Measurements from ENCODE around the gene ACBD6. TPM values are rescaled to one million over a fixed set of nuclear protein-coding genes. Genes with fewer than 3 reads are reported as not detected.

The ACBD6 gene
- total RNA-seq, 2 donors from 2014 or later: 41.9 to 50.0 TPM

GRCh38 chr1:180376253-180376652 lies 126.1 kb downstream of the ACBD6 start:
- TF ChIP-seq, protein P1, sequence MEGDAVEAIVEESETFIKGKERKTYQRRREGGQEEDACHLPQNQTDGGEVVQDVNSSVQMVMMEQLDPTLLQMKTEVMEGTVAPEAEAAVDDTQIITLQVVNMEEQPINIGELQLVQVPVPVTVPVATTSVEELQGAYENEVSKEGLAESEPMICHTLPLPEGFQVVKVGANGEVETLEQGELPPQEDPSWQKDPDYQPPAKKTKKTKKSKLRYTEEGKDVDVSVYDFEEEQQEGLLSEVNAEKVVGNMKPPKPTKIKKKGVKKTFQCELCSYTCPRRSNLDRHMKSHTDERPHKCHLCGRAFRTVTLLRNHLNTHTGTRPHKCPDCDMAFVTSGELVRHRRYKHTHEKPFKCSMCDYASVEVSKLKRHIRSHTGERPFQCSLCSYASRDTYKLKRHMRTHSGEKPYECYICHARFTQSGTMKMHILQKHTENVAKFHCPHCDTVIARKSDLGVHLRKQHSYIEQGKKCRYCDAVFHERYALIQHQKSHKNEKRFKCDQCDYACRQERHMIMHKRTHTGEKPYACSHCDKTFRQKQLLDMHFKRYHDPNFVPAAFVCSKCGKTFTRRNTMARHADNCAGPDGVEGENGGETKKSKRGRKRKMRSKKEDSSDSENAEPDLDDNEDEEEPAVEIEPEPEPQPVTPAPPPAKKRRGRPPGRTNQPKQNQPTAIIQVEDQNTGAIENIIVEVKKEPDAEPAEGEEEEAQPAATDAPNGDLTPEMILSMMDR (IDR thresholded peaks at IDR 0.05): no peak
- no peak for TF ChIP-seq POLR2AphosphoS5 (IDR thresholded peaks at IDR 0.05)
- TF ChIP-seq POLR2A (IDR thresholded peaks at IDR 0.05): no peak
- intact Hi-C loops (cut with DNase I): no loop called here
- Histone ChIP-seq H3K27me3 (replicated peaks; ENCODE audit: insufficient read depth) (no peaks in the 10 kb centered on the region), H3K36me3 (no peaks in the 10 kb centered on the region), H3K27ac (no peak overlapping the region), H3K4me1 (replicated peaks) (no peaks in the 10 kb centered on the region), H3K9me3 (no peaks in the 10 kb centered on the region), H3K4me3 (no peak overlapping the region)
- DNase-seq (ENCODE audit: low spot score): no peak
- 100% methylated on average over 1 of the region's 1 CpG for WGBS

GRCh38 chr1:180372728-180373127 lies 129.6 kb downstream of the ACBD6 start:
- no peak overlapping the region for H3K4me3 ChIP-seq
- no peaks in the 10 kb centered on the region for H3K36me3 ChIP-seq
- no peak for DNase-seq (ENCODE audit: low spot score)
- TF ChIP-seq, protein P1 (IDR thresholded peaks at IDR 0.05): no peak
- TF ChIP-seq POLR2AphosphoS5 (IDR thresholded peaks at IDR 0.05) (no peak), POLR2A (IDR thresholded peaks at IDR 0.05) (no peak)
- 94% methylated on average over 4 of the region's 4 CpGs for WGBS
- no peak overlapping the region for H3K27ac ChIP-seq
- intact Hi-C loops (cut with DNase I): no loop called here
- no peaks in the 10 kb centered on the region for H3K27me3 ChIP-seq (replicated peaks; ENCODE audit: insufficient read depth)
- H3K4me1 ChIP-seq (replicated peaks): no peaks in the 10 kb centered on the region
- no peaks in the 10 kb centered on the region for H3K9me3 ChIP-seq

DNA sequence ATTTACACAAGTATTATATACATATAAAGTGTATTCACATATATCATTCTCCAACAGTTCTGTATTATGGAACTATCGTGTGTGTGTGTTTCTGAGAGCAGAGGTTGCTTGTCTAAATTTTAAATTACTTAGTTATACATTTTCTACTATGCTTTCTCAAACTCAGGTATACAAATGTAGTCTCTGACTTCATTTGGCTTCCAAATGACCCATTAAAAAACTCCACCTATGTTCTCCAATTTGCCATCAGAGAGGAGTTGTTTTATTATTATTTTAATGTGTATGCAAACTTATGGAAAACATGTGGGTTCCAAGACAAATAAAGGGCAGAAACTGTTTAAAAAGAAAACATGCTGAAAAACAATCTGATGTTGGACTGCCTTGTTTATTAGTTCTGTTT lies 131.8 kb downstream of the ACBD6 start:
- 100% methylated on average over 1 of the region's 1 CpG for WGBS
- no peak for DNase-seq (ENCODE audit: low spot score)
- no peaks in the 10 kb centered on the region for H3K27me3 ChIP-seq (replicated peaks; ENCODE audit: insufficient read depth)
- no peaks in the 10 kb centered on the region for H3K4me1 ChIP-seq (replicated peaks)
- H3K9me3 ChIP-seq: no peaks in the 10 kb centered on the region
- intact Hi-C loops (cut with DNase I): no loop called here
- H3K4me3 ChIP-seq: no peak overlapping the region
- TF ChIP-seq POLR2A (IDR thresholded peaks at IDR 0.05) (no peak), POLR2AphosphoS5 (IDR thresholded peaks at IDR 0.05) (no peak)
- TF ChIP-seq, protein P1 (IDR thresholded peaks at IDR 0.05): no peak
- no peak overlapping the region for H3K27ac ChIP-seq
- H3K36me3 ChIP-seq: no peaks in the 10 kb centered on the region

DNA sequence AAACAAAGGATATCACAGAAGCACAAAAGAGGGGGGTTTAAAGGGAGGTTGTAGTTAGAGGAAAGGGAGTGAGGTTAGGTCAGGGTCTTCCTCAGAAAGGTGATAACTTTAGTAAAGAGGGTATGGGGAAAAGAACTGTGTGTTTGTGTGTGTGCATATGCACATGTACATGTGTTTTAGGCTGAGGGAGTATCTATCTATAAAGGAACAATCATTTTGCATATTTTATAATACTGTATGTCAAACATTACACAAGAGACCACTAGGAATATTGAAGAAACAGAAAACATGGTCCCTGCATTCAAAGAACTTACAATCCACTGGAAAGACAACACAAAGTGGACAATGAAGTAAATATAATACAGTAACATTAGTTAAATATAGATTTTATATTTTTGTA lies 132.2 kb downstream of the ACBD6 start:
- no peaks in the 10 kb centered on the region for H3K36me3 ChIP-seq
- TF ChIP-seq POLR2A (IDR thresholded peaks at IDR 0.05) (no peak), POLR2AphosphoS5 (IDR thresholded peaks at IDR 0.05) (no peak)
- TF ChIP-seq, protein P1 (IDR thresholded peaks at IDR 0.05): no peak
- DNase-seq (ENCODE audit: low spot score): no peak
- no peaks in the 10 kb centered on the region for H3K9me3 ChIP-seq
- no peaks in the 10 kb centered on the region for H3K4me1 ChIP-seq (replicated peaks)
- H3K27ac ChIP-seq: no peak overlapping the region
- H3K4me3 ChIP-seq: no peak overlapping the region
- no peaks in the 10 kb centered on the region for H3K27me3 ChIP-seq (replicated peaks; ENCODE audit: insufficient read depth)
- intact Hi-C loops (cut with DNase I): no loop called here

- no peak overlapping the region for H3K4me3 ChIP-seq
- WGBS: over 99% methylated on average over 6 of the region's 6 CpGs
Observed at GRCh38 chr1:180369061-180369460, 133.3 kb downstream of the ACBD6 start.

More at GRCh38 chr1:180369061-180369460, 133.3 kb downstream of the ACBD6 start:
- Histone ChIP-seq H3K27me3 (replicated peaks; ENCODE audit: insufficient read depth) (no peaks in the 10 kb centered on the region), H3K27ac (no peak overlapping the region), H3K9me3 (no peaks in the 10 kb centered on the region), H3K36me3 (no peaks in the 10 kb centered on the region), H3K4me1 (replicated peaks) (no peaks in the 10 kb centered on the region)
- intact Hi-C loops (cut with DNase I): no loop called here
- TF ChIP-seq, protein P1 (IDR thresholded peaks at IDR 0.05): no peak
- TF ChIP-seq POLR2AphosphoS5 (IDR thresholded peaks at IDR 0.05): no peak
- DNase-seq (ENCODE audit: low spot score): no peak
